ENCODE measurements around the gene DMD. TPM values are rescaled to one million over a fixed set of nuclear protein-coding genes. Genes with fewer than 3 reads are reported as not detected.

Gene DMD
- total RNA-seq, 6 experiments from 2014 or later, result 18.7 to 43.4 (median 32.9) TPM

DNA sequence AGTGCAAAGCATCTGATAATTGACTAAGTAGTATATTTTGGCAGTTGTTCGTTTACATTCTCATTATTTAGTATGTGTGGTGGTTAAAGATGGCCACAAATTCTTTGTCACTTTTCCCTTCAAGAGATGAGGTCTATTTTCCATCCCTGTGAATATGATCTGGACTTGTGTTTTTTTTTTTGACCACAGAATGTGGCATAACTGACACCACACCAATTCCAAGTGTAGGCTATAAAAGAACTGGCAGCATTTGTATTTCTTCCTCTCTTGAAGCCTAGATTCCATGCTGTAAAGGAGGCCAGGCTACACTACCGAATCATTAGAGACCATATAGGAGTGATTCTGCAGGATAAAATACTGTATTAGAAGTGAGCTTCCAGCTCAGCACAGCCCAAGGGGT is 596.6 kb downstream of the DMD start:
- no peaks in the 10 kb centered on the region for H3K9me3 ChIP-seq
- ATAC-seq (no peak), DNase-seq (no peak)
- no peak overlapping the region for H3K4me3 ChIP-seq
- WGBS (ENCODE audit: insufficient coverage, low coverage, low lambda C conversion rate, missing lambda C conversion rate), result 43% methylated on average over 2 of the region's 2 CpGs
- no peaks in the 10 kb centered on the region for H3K36me3 ChIP-seq
- H3K27ac ChIP-seq, result no peak overlapping the region
- intact Hi-C loops (cut with DNase I), result no loop called here
- H3K27me3 ChIP-seq, result peaks cover 0 to 3% of the 10 kb centered on the region in 2 donors
- no peak for TF ChIP-seq POLR2A (IDR thresholded peaks at IDR 0.05)
- TF ChIP-seq, protein P1, sequence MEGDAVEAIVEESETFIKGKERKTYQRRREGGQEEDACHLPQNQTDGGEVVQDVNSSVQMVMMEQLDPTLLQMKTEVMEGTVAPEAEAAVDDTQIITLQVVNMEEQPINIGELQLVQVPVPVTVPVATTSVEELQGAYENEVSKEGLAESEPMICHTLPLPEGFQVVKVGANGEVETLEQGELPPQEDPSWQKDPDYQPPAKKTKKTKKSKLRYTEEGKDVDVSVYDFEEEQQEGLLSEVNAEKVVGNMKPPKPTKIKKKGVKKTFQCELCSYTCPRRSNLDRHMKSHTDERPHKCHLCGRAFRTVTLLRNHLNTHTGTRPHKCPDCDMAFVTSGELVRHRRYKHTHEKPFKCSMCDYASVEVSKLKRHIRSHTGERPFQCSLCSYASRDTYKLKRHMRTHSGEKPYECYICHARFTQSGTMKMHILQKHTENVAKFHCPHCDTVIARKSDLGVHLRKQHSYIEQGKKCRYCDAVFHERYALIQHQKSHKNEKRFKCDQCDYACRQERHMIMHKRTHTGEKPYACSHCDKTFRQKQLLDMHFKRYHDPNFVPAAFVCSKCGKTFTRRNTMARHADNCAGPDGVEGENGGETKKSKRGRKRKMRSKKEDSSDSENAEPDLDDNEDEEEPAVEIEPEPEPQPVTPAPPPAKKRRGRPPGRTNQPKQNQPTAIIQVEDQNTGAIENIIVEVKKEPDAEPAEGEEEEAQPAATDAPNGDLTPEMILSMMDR (IDR thresholded peaks at IDR 0.05), result no peak
- no peaks in the 10 kb centered on the region for H3K4me1 ChIP-seq

DNA sequence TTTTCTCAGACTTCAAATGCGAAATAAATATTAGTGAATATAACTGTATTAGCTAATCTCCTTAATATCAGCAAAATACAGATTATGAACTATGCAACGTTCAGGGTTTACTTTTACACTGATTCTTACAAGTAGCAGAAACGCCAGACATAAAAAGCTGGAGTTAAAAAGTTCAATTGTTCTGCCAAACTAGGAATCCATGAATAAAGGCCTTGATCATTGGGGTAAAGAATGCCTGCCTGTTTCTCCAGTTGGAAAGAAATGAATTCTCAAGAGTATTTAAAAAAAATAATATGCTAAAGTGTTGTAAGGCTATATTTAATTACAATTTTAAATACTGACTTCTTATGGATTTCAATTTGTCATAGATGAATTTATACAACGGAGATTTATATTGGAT is 612.2 kb downstream of the DMD start:
- Histone ChIP-seq H3K4me3 (no peak overlapping the region), H3K4me1 (no peaks in the 10 kb centered on the region), H3K36me3 (no peaks in the 10 kb centered on the region), H3K9me3 (no peaks in the 10 kb centered on the region), H3K27me3 (no peaks in the 10 kb centered on the region), H3K27ac (no peak overlapping the region)
- TF ChIP-seq, protein P1 (IDR thresholded peaks at IDR 0.05), result no peak
- TF ChIP-seq POLR2A (IDR thresholded peaks at IDR 0.05), result no peak
- intact Hi-C loops (cut with DNase I), result no loop called here
- WGBS (ENCODE audit: insufficient coverage, low coverage, low lambda C conversion rate, missing lambda C conversion rate), result 30% methylated on average over 4 of the region's 4 CpGs
- DNase-seq (no peak), ATAC-seq (no peak)

DNA sequence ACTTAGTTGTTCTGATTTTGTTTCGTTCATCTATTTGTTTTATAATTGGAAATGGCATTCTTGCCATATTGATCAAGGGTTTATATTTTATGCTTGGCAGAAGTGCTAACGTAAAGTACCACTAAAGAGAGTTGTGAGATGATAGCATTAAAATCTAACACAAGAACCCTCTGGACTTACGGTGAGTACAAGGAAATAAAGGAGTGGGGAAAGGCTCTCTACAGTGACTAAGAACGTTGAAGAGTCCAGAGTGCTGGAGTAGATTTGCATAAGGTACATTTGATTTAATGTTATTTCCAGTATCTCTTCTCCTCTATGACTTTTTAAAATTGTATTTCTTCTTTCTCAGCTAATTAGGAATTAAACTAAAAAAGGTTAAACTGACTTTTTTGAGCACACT is 612.6 kb downstream of the DMD start:
- Histone ChIP-seq H3K4me1 (no peaks in the 10 kb centered on the region), H3K4me3 (no peak overlapping the region), H3K36me3 (no peaks in the 10 kb centered on the region), H3K27ac (no peak overlapping the region), H3K27me3 (no peaks in the 10 kb centered on the region), H3K9me3 (no peaks in the 10 kb centered on the region)
- DNase-seq (no peak), ATAC-seq (no peak)
- TF ChIP-seq, protein P1 (IDR thresholded peaks at IDR 0.05), result no peak
- no peak for TF ChIP-seq POLR2A (IDR thresholded peaks at IDR 0.05)
- intact Hi-C loops (cut with DNase I), result no loop called here
- WGBS (ENCODE audit: insufficient coverage, low coverage, low lambda C conversion rate, missing lambda C conversion rate), result 43% methylated on average over 4 of the region's 4 CpGs

DNA sequence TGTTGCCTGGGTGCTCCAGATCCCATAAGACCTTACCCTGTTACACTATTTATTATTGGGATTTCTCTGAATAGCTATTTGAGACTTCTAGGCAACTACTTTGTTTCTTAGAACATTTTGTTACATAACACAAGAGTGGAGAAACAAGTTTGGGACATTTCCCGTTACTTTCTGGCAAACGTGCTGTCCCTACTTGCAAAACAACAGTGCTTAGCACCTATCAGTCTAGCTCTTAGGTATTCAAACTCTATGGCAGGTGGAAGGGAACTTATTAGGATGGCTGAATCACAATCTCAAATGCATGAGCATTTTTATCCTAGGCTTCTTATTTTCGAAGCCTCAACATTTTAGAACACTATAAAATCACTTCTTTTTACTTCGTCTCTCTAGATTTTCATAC is 613.6 kb downstream of the DMD start:
- no peak for DNase-seq
- no peak for TF ChIP-seq POLR2A (IDR thresholded peaks at IDR 0.05)
- TF ChIP-seq, protein P1 (IDR thresholded peaks at IDR 0.05), result no peak
- intact Hi-C loops (cut with DNase I), result no loop called here
- H3K4me3 ChIP-seq, result no peak overlapping the region
- H3K36me3 ChIP-seq, result no peaks in the 10 kb centered on the region
- no peaks in the 10 kb centered on the region for H3K4me1 ChIP-seq
- no peak overlapping the region for H3K27ac ChIP-seq
- no peak for ATAC-seq
- H3K9me3 ChIP-seq, result no peaks in the 10 kb centered on the region
- H3K27me3 ChIP-seq, result no peaks in the 10 kb centered on the region
- WGBS (ENCODE audit: insufficient coverage, low coverage, low lambda C conversion rate, missing lambda C conversion rate), result 48% methylated on average over 4 of the region's 4 CpGs

DNA sequence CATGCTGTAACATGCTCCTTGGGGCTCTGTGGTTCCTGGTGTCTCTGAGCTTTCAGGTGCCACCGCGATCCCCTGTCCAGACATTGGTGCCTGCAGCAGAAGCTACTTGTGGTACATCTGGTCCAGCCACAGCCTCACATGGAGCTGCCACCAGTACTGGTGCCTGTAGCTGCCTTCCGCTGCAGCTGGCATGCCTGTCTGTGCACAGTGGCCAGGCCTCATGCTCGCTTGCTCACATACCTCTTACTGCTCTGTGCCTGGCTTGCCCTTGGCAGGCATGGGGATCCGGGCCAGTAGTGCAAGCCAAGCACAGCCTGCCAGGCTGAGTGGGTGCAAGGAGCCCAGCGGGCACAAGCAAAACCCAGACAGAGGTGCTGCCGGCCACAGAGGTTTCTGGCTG is 618.6 kb downstream of the DMD start:
- DNase-seq, result no peak
- H3K4me1 ChIP-seq, result no peaks in the 10 kb centered on the region
- intact Hi-C loops (cut with DNase I), result no loop called here
- TF ChIP-seq, protein P1 (IDR thresholded peaks at IDR 0.05), result no peak
- TF ChIP-seq POLR2A (IDR thresholded peaks at IDR 0.05), result no peak
- H3K4me3 ChIP-seq, result no peak overlapping the region
- 40% methylated on average over 1 of the region's 7 CpGs for WGBS (ENCODE audit: insufficient coverage, low coverage, low lambda C conversion rate, missing lambda C conversion rate)
- H3K9me3 ChIP-seq, result peaks cover 0 to 4% (median 0%) of the 10 kb centered on the region in 4 donors
- H3K27me3 ChIP-seq, result no peaks in the 10 kb centered on the region
- ATAC-seq, result no peak
- H3K27ac ChIP-seq, result no peak overlapping the region
- H3K36me3 ChIP-seq, result no peaks in the 10 kb centered on the region
